SK-N-SH (cell line): Measurements from ENCODE around the gene PHF14. TPM values are rescaled to one million over a fixed set of nuclear protein-coding genes. Genes with fewer than 3 reads are reported as not detected.
A peak's percentile ranks its signal among the peaks of the same experiment; 100 is the strongest.
"Not testable (repeated sequence)": the region's sequence is repeated elsewhere in the genome, so short reads cannot be mapped to it uniquely, and the experiment has no call there.

Experiments used
- CTCF ChIA-PET: fragments of 300-600, 350-600 bp; formaldehyde crosslinking; extraction: SDS; loops from one replicate; lab custom pipeline; 2021; lab: Yijun Ruan, JAX
- POLR2A ChIA-PET: fragments of 350-600 bp; sonication (Branson Sonifier 250); formaldehyde crosslinking; extraction: SDS; loops from one replicate; lab custom pipeline; 2020; ENCODE audit warnings: antibody characterized with exemption, inconsistent platforms; lab: Yijun Ruan, JAX
- DNase-seq: peaks from one replicate; pipeline ENCODE4 v3.0.0; 2012
- H2AFZ ChIP-seq: fragments of 200-600 bp; sonication (generic); 2 replicates; pipeline ENCODE4 v1.8.1; 2016; ENCODE audit warnings: antibody characterized with exemption, mild to moderate bottlenecking, low read depth
- H3F3A ChIP-seq: fragments of 200-600 bp; sonication (generic); replicated peaks from 2 replicates; pipeline ENCODE3; 2016; ENCODE audit warnings: antibody characterized with exemption, mild to moderate bottlenecking; ENCODE audit not compliant: insufficient read depth
- H3K27ac ChIP-seq, 2 experiments: fragments of 200-500 bp in 1 of 2; fragments of 200-600 bp in 1 of 2; sonication (Bioruptor generic) in 1 of 2; sonication (generic), shearing (Covaris generic) in 1 of 2; 2 replicates each; pipeline versions ENCODE4 v1.5.1 to v1.6.1; 2014 to 2016; ENCODE audit warnings: low read depth in 2 of 2, inconsistent platforms in 1 of 2, low read length in 1 of 2, mild to moderate bottlenecking in 1 of 2, mixed read lengths in 1 of 2
- H3K27me3 ChIP-seq: fragments of 200-600 bp; sonication (generic), shearing (Covaris generic); 2 replicates; pipeline ENCODE4 v1.6.1; 2016; ENCODE audit warnings: mixed run types; ENCODE audit not compliant: insufficient read depth
- H3K36me3 ChIP-seq, 2 experiments: fragments of 200-500 bp in 1 of 2; fragments of 200-600 bp in 1 of 2; sonication (Bioruptor generic) in 1 of 2; sonication (generic) in 1 of 2; replicated peaks in 1 of 2; 2 replicates each; pipeline versions ENCODE3 to v1.5.1; 2014 to 2016; ENCODE audit warnings: low read length in 1 of 2, mild to moderate bottlenecking in 1 of 2; ENCODE audit not compliant: insufficient read depth in 2 of 2, control insufficient read depth in 1 of 2
- H3K4me1 ChIP-seq, 2 experiments: fragments of 200-500 bp in 1 of 2; fragments of 200-600 bp in 1 of 2; sonication (Bioruptor generic) in 1 of 2; sonication (generic), shearing (Covaris generic) in 1 of 2; 2 replicates each; pipeline versions ENCODE4 v1.5.1 to v1.6.1; 2014 to 2016; ENCODE audit warnings: low read depth in 1 of 2, low read length in 1 of 2, mixed run types in 1 of 2; ENCODE audit not compliant: insufficient read depth in 2 of 2, control insufficient read depth in 1 of 2
- H3K4me2 ChIP-seq: fragments of 200-600 bp; sonication (generic), shearing (Covaris generic); 2 replicates; pipeline ENCODE4 v1.6.1; 2017; ENCODE audit warnings: mixed run types
- H3K4me3 ChIP-seq, 2 experiments: fragments of 200-500 bp in 1 of 2; fragments of 200-600 bp in 1 of 2; sonication (Bioruptor generic) in 1 of 2; sonication (generic), shearing (Covaris generic) in 1 of 2; 2 replicates each; pipeline versions ENCODE4 v1.5.1 to v1.8.1; 2014 to 2016; ENCODE audit warnings: low read depth in 2 of 2, inconsistent platforms in 1 of 2, low read length in 1 of 2, mild to moderate bottlenecking in 1 of 2, mixed read lengths in 1 of 2, moderate library complexity in 1 of 2
- H3K79me2 ChIP-seq: fragments of 200-600 bp; sonication (generic); 2 replicates; pipeline ENCODE4 v1.8.1; 2017; ENCODE audit warnings: mild to moderate bottlenecking; ENCODE audit not compliant: insufficient read depth
- H3K9ac ChIP-seq: fragments of 200-600 bp; sonication (generic); 2 replicates; pipeline ENCODE4 v1.6.1; 2017; ENCODE audit warnings: mixed run types
- H3K9me2 ChIP-seq: fragments of 200-600 bp; sonication (generic); 2 replicates; pipeline ENCODE4 v1.6.1; 2017; ENCODE audit warnings: mixed run types
- H3K9me3 ChIP-seq: fragments of 200-600 bp; sonication (generic); 2 replicates; pipeline ENCODE4 v1.6.1; 2017; ENCODE audit warnings: mixed run types, mild to moderate bottlenecking, moderate library complexity
- H4K20me1 ChIP-seq: fragments of 200-600 bp; sonication (generic); 2 replicates; pipeline ENCODE4 v1.6.1; 2017; ENCODE audit warnings: mild to moderate bottlenecking, mixed run types; ENCODE audit not compliant: insufficient read depth
- CHD2 ChIP-seq: fragments of 150-350 bp; IDR thresholded peaks from 2 replicates; pipeline ENCODE4 v1.6.1; 2018; ENCODE audit warnings: low read length; ENCODE audit not compliant: partially characterized antibody
- ELF1 ChIP-seq: IDR thresholded peaks from 2 replicates; pipeline ENCODE4 v1.4.0; 2012
- EP300 ChIP-seq, 2 experiments: IDR thresholded peaks; 2 replicates each; pipeline versions ENCODE4 v1.4.0 to v1.6.1; 2012; ENCODE audit warnings: borderline replicate concordance in 1 of 2, low read depth in 1 of 2, low read length in 1 of 2
- EZH2phosphoT487 ChIP-seq: fragments of 200-600 bp; sonication (generic); IDR thresholded peaks from 2 replicates; pipeline ENCODE4 v1.6.1; 2017; ENCODE audit warnings: low read depth, mixed run types, mild to moderate bottlenecking, antibody characterized with exemption, moderate library complexity, borderline replicate concordance
- FOSL2 ChIP-seq: IDR thresholded peaks from 2 replicates; pipeline ENCODE4 v1.4.0; 2012; ENCODE audit warnings: low read depth, mild to moderate bottlenecking, moderate library complexity, borderline replicate concordance
- FOXJ3 ChIP-seq: sonication (generic); formaldehyde crosslinking; IDR thresholded peaks from 2 replicates; pipeline ENCODE4 v1.5.1; 2020; ENCODE audit warnings: mild to moderate bottlenecking, missing genetic modification reagents
- FOXM1 ChIP-seq: IDR thresholded peaks from 2 replicates; pipeline ENCODE4 v1.4.0; 2012; ENCODE audit warnings: low read depth, mild to moderate bottlenecking
- GABPA ChIP-seq: IDR thresholded peaks from 2 replicates; pipeline ENCODE4 v1.4.0; 2012; ENCODE audit warnings: low read depth, mild to moderate bottlenecking
- GATA2 ChIP-seq: sonication (generic); formaldehyde crosslinking; IDR thresholded peaks from 2 replicates; pipeline ENCODE4 v1.5.0; 2020; ENCODE audit warnings: mild to moderate bottlenecking, missing genetic modification reagents
- JUND ChIP-seq: IDR thresholded peaks from 2 replicates; pipeline ENCODE4 v1.4.0; 2012
- MXI1 ChIP-seq: IDR thresholded peaks from 2 replicates; pipeline ENCODE4 v1.6.1; 2012; ENCODE audit warnings: mild to moderate bottlenecking, low read depth, low read length, improper control_type of control experiment
- NFIC ChIP-seq: IDR thresholded peaks from 2 replicates; pipeline ENCODE4 v1.4.0; 2012; ENCODE audit warnings: borderline replicate concordance
- POLR2AphosphoS5 ChIP-seq: IDR thresholded peaks from 2 replicates; pipeline ENCODE4 v1.6.1; 2012; ENCODE audit warnings: low read depth, low read length
- RAD21 ChIP-seq: IDR thresholded peaks from 2 replicates; pipeline ENCODE4 v1.6.1; 2012; ENCODE audit warnings: mild to moderate bottlenecking, low read length
- SMC3 ChIP-seq: IDR thresholded peaks from 2 replicates; pipeline ENCODE4 v1.6.1; 2012; ENCODE audit warnings: low read depth, low read length, improper control_type of control experiment
- TEAD4 ChIP-seq: IDR thresholded peaks from 2 replicates; pipeline ENCODE4 v1.4.0; 2012; ENCODE audit warnings: mild to moderate bottlenecking, borderline replicate concordance; ENCODE audit not compliant: insufficient read depth
- WGBS: methylation state at CpG from one replicate; pipeline ENCODE4 v1.1.6; 2017; ENCODE audit warnings: low lambda C conversion rate; 5-methylcytosine and 5-hydroxymethylcytosine counted together
- polyA plus RNA-seq, 3 experiments: library from polyadenylated mRNA; depleted of rRNA; stranded (reverse); fragments of >200 nt; gene quantifications; 2 replicates each; pipeline ENCODE4 v1.2.3, GENCODE V29; 2012
- TF ChIP-seq, protein P1 (sequence below): IDR thresholded peaks from 2 replicates; pipeline ENCODE4 v1.4.0; 2012; ENCODE audit warnings: low read depth
- TF ChIP-seq, protein P2 (sequence below): IDR thresholded peaks from 2 replicates; pipeline ENCODE4 v1.4.0; 2012; ENCODE audit warnings: low read depth, borderline replicate concordance
- TF ChIP-seq, protein P3 (sequence below): IDR thresholded peaks from 2 replicates; pipeline ENCODE4 v1.6.1; 2012; ENCODE audit warnings: mild to moderate bottlenecking, low read depth, low read length, moderate library complexity

Gene PHF14
- polyA plus RNA-seq, 1 of the 3 experiments (the other 2 are of a cell fraction) = 19.2 TPM

DNA sequence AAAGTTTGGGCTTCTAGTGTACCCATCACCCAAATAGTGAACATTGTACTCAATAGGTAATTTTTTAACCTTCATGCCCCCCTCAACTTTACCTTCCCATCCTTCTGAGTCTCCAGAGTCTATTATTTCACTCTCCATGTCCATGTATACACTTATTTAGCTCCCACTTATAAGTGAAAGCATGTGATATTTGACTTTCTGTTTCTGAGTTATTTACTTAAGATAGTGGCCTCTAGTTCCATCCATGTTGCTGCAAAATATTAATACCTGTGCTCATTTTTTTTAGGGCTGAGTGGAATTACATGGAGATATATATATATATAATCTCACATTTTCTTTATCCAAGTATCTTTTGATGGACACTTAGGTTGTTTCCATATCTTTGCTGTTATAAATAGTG lies 21.1 kb upstream of the PHF14 start:
- CTCF ChIA-PET = interaction anchor here (1.3 kb wide), 1 partner anchor 12 kb away, joined by 3 read pairs; no protein-coding TSS in a partner anchor
- Histone ChIP-seq H3K27ac (no peak overlapping the region), H3K4me1 (no peaks in the 10 kb centered on the region), H3K27me3 (no peaks in the 10 kb centered on the region), H3F3A (no peaks in the 10 kb centered on the region), H3K9me2 (no peaks in the 10 kb centered on the region), H3K9me3 (no peaks in the 10 kb centered on the region), H3K36me3 (no peaks in the 10 kb centered on the region), H4K20me1 (no peaks in the 10 kb centered on the region), H2AFZ (no peak overlapping the region), H3K4me2 (no peak overlapping the region), H3K9ac (no peak overlapping the region), H3K79me2 (no peaks in the 10 kb centered on the region), H3K4me3 (no peak overlapping the region)
- no peak for DNase-seq
- POLR2A ChIA-PET = interaction anchor here (0.6 kb wide), 1 partner anchor 21 kb away, joined by 3 read pairs; the partner anchor contains the start of gene PHF14
- TF ChIP-seq, protein P1, sequence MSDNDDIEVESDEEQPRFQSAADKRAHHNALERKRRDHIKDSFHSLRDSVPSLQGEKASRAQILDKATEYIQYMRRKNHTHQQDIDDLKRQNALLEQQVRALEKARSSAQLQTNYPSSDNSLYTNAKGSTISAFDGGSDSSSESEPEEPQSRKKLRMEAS = no peak
- TF ChIP-seq FOXM1 (no peak), NFIC (no peak), JUND (no peak), FOXJ3 (CRISPR knock-in tag) (no peak), POLR2AphosphoS5 (no peak), GABPA (no peak), ELF1 (no peak), TEAD4 (no peak)

DNA sequence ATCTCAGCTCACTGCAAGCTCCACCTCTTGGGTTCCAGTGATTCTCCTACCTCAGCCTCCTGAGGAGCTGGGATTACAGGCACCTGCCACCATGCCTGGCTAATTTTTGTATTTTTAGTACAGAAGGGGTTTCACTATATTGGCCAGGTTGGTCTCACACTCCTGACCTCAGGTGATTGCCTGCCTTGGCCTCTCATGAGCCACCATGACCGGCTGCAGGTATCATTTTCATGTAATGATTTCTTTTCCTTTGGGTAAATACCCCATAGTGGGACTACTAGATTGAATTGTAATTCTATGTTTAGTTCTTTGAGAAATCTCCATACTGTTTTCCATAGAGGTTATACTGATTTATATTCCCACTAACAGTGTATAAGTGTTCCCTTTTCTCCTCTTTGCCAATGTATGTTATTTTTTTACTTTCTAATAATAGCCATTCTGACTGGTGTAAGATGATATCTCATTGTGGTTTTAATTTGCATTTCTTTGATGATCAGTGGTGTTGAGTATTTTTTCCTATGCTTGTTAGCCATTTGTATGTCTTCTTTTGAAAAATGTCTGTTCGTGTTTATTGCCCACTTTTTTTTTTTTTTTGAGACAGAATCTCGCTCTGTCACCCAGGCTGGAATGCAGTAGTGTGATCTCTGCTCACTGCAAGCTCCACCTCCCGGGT lies 20.5 kb upstream of the PHF14 start:
- POLR2A ChIA-PET = interaction anchor here (0.6 kb wide), 1 partner anchor 20 kb away, joined by 3 read pairs; the partner anchor contains the start of gene PHF14
- H3K9me2 ChIP-seq, H3K27ac ChIP-seq, H4K20me1 ChIP-seq, H3K9me3 ChIP-seq, H3K36me3 ChIP-seq, H3K9ac ChIP-seq, DNase-seq, H3F3A ChIP-seq, H3K4me3 ChIP-seq, H3K4me1 ChIP-seq, H3K27me3 ChIP-seq, H2AFZ ChIP-seq, H3K79me2 ChIP-seq, H3K4me2 ChIP-seq, CTCF ChIA-PET: not testable (repeated sequence)
- 49% methylated on average over 4 of the region's 4 CpGs for whole genome bisulfite sequencing

DNA sequence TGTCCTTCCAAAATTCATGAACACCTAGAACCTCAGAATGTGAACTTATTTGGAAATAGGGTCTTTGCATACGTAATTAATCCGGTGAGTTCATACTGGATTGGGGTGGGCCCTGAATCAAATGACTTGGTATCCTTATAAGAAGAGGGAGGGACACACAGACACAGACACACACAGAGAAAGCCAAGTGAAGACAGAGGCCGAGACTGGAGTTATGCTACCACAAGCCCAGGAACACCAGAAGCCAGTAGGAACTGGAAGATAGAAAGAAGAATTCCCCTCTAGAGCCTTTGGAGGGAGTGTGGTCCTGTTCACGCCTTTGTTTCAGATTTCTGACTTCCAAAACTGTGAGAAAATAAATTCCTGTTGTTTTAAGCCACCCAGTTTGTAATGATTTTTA lies 17.1 kb upstream of the PHF14 start:
- Histone ChIP-seq H3K4me3 (no peak overlapping the region), H4K20me1 (no peaks in the 10 kb centered on the region), H3K9ac (no peak overlapping the region), H3K27me3 (no peaks in the 10 kb centered on the region), H3K4me1 (no peaks in the 10 kb centered on the region), H3K36me3 (no peaks in the 10 kb centered on the region), H3K9me3 (no peaks in the 10 kb centered on the region), H2AFZ (no peak overlapping the region), H3K79me2 (no peaks in the 10 kb centered on the region), H3K27ac (no peak overlapping the region), H3K9me2 (no peaks in the 10 kb centered on the region), H3K4me2 (0 out of 2 replicates have a peak overlapping the region, but pooled peaks have one; percentile 1), H3F3A (no peaks in the 10 kb centered on the region)
- POLR2A ChIA-PET = no interaction called here
- CTCF ChIA-PET = no interaction called here
- no peak for DNase-seq
- no peak for TF ChIP-seq POLR2AphosphoS5
- no peak for TF ChIP-seq CHD2
- TF ChIP-seq SMC3 = no peak
- TF ChIP-seq FOSL2 = no peak
- no peak for TF ChIP-seq TEAD4
- no peak for TF ChIP-seq FOXM1
- TF ChIP-seq EZH2phosphoT487 = no peak
- TF ChIP-seq EP300 (IDR thresholded peaks at IDR 0.05; ENCODE audit: borderline replicate concordance in 1 of 2, low read depth in 1 of 2, low read length in 1 of 2) = no peak
- no peak for TF ChIP-seq RAD21
- TF ChIP-seq, protein P2, sequence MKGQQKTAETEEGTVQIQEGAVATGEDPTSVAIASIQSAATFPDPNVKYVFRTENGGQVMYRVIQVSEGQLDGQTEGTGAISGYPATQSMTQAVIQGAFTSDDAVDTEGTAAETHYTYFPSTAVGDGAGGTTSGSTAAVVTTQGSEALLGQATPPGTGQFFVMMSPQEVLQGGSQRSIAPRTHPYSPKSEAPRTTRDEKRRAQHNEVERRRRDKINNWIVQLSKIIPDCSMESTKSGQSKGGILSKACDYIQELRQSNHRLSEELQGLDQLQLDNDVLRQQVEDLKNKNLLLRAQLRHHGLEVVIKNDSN = no peak
- TF ChIP-seq MXI1 = no peak
- TF ChIP-seq GABPA = no peak
- TF ChIP-seq GATA2 = no peak
- TF ChIP-seq, protein P3, sequence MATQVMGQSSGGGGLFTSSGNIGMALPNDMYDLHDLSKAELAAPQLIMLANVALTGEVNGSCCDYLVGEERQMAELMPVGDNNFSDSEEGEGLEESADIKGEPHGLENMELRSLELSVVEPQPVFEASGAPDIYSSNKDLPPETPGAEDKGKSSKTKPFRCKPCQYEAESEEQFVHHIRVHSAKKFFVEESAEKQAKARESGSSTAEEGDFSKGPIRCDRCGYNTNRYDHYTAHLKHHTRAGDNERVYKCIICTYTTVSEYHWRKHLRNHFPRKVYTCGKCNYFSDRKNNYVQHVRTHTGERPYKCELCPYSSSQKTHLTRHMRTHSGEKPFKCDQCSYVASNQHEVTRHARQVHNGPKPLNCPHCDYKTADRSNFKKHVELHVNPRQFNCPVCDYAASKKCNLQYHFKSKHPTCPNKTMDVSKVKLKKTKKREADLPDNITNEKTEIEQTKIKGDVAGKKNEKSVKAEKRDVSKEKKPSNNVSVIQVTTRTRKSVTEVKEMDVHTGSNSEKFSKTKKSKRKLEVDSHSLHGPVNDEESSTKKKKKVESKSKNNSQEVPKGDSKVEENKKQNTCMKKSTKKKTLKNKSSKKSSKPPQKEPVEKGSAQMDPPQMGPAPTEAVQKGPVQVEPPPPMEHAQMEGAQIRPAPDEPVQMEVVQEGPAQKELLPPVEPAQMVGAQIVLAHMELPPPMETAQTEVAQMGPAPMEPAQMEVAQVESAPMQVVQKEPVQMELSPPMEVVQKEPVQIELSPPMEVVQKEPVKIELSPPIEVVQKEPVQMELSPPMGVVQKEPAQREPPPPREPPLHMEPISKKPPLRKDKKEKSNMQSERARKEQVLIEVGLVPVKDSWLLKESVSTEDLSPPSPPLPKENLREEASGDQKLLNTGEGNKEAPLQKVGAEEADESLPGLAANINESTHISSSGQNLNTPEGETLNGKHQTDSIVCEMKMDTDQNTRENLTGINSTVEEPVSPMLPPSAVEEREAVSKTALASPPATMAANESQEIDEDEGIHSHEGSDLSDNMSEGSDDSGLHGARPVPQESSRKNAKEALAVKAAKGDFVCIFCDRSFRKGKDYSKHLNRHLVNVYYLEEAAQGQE = no peak
- 74% methylated on average over 4 of the region's 4 CpGs for WGBS
